ENCODE results near the gene ADAM23. TPM values are rescaled to one million over a fixed set of nuclear protein-coding genes. Genes with fewer than 3 reads are reported as not detected.
"Not testable (repeated sequence)": the region's sequence is repeated elsewhere in the genome, so short reads cannot be mapped to it uniquely, and the experiment has no call there.

ADAM23 gene
- 1.3 to 3.1 TPM (median 1.8 TPM) in 3 replicates for polyA plus RNA-seq
- polyA plus RNA-seq (2011; ENCODE audit: low read depth), result 0.10 TPM
- polyA plus RNA-seq (2011; cell fraction: cytosol; rRNA removed), result 1.8 and 3.4 TPM in 2 replicates
- polyA plus RNA-seq (2011; cell fraction: nucleus; rRNA removed), result 5.4 and 6.6 TPM in 2 replicates
- polyA plus RNA-seq (2012; ENCODE audit: low replicate concordance), result 0.17 and 2.7 TPM in 2 replicates
- 1.2 to 1.9 TPM (median 1.5 TPM) in 3 replicates for polyA minus RNA-seq
- 2.5 TPM for polyA minus RNA-seq (2011; cell fraction: cytosol; rRNA and poly(A)+ RNA removed)
- 3.2 and 8.9 TPM in 2 replicates for polyA minus RNA-seq (2011; cell fraction: nucleus; rRNA and poly(A)+ RNA removed)

- Histone ChIP-seq H3K4me2 (ENCODE audit: control insufficient read depth, extremely low read depth, insufficient read depth, low read depth, low read length) (peak within 1 kb of the TSS; percentile 65), H3K27ac (ENCODE audit: control insufficient read depth, insufficient read depth, low read length) (no peak within 1 kb of the TSS)
These were observed at the start of gene ADAM23 for GRCh38 chr2:206442833-206443734. ADAM23 (plus strand) TSS chr2:206443532; CDS start chr2:206443867, 335 bp downstream.

GRCh38 chr2:206396211-206396610 lies 47.1 kb upstream of the ADAM23 start:
- H3K4me1 ChIP-seq (ENCODE audit: control insufficient read depth, extremely low read depth, insufficient read depth, low read length), result no peaks in the 10 kb centered on the region
- FAIRE-seq, result no peak
- H4K20me1 ChIP-seq (ENCODE audit: control insufficient read depth, extremely low read depth, insufficient read depth, low read length), result no peaks in the 10 kb centered on the region
- TF ChIP-seq CTCF (optimal IDR thresholded peaks at IDR 0.05 in 1 of 3, IDR thresholded peaks at IDR 0.05 in 1 of 3, conservative IDR thresholded peaks at IDR 0.05 in 1 of 3; ENCODE audit: extremely low read depth in 1 of 3, insufficient read depth in 2 of 3, low read length in 3 of 3) (no peak), EZH2 (IDR thresholded peaks at IDR 0.05; ENCODE audit: low read length) (no peak)
- H3K4me2 ChIP-seq (ENCODE audit: control insufficient read depth, extremely low read depth, insufficient read depth, low read depth, low read length), result no peak overlapping the region
- H3K79me2 ChIP-seq (ENCODE audit: control insufficient read depth, insufficient read depth, low read length), result no peaks in the 10 kb centered on the region
- DNase-seq (ENCODE audit: low read depth, low spot score), result no peak
- H3K9ac ChIP-seq (ENCODE audit: control insufficient read depth, extremely low read depth, insufficient read depth, low read length), result no peak overlapping the region
- H3K36me3 ChIP-seq (ENCODE audit: control insufficient read depth in 2 of 2, extremely low read depth in 1 of 2, insufficient read depth in 2 of 2, low read length in 2 of 2), result no peaks in the 10 kb centered on the region
- H3K9me3 ChIP-seq (ENCODE audit: control insufficient read depth, low read depth, low read length), result peaks cover 2% of the 10 kb centered on the region
- H3K27me3 ChIP-seq (ENCODE audit: control insufficient read depth, extremely low read depth, insufficient read depth, low read length), result no peaks in the 10 kb centered on the region
- H2AFZ ChIP-seq (ENCODE audit: control insufficient read depth, low read length), result no peak overlapping the region
- H3K9me1 ChIP-seq (ENCODE audit: control insufficient read depth, extremely low read depth, insufficient read depth, low read length), result no peaks in the 10 kb centered on the region
- no peak overlapping the region for H3K4me3 ChIP-seq (ENCODE audit: control insufficient read depth in 2 of 3, extremely low read depth in 1 of 3, insufficient read depth in 2 of 3, low read depth in 1 of 3, low read length in 3 of 3)
- no peak overlapping the region for H3K27ac ChIP-seq (ENCODE audit: control insufficient read depth, insufficient read depth, low read length)
- dilution Hi-C loops (cut with MboI; ENCODE audit: extremely low pct_ligation_motif_present, low sequenced_read_pairs), result no loop called here

More at GRCh38 chr2:206442833-206443734, at the start of gene ADAM23:
- Histone ChIP-seq H2AFZ (ENCODE audit: control insufficient read depth, low read length) (no peak within 1 kb of the TSS), H3K9ac (ENCODE audit: control insufficient read depth, extremely low read depth, insufficient read depth, low read length) (no peak within 1 kb of the TSS), H3K4me1 (ENCODE audit: control insufficient read depth, extremely low read depth, insufficient read depth, low read length) (peaks cover 3% of the 10 kb centered on the region), H3K4me3 (ENCODE audit: control insufficient read depth in 2 of 3, extremely low read depth in 1 of 3, insufficient read depth in 2 of 3, low read depth in 1 of 3, low read length in 3 of 3) (peak within 1 kb of the TSS in 2 of 3 experiments; percentile 2 to 39), H3K27me3 (ENCODE audit: control insufficient read depth, extremely low read depth, insufficient read depth, low read length) (peaks cover 50% of the 10 kb centered on the region), H3K79me2 (ENCODE audit: control insufficient read depth, insufficient read depth, low read length) (no peaks in the 10 kb centered on the region), H3K36me3 (ENCODE audit: control insufficient read depth in 2 of 2, extremely low read depth in 1 of 2, insufficient read depth in 2 of 2, low read length in 2 of 2) (no peaks in the 10 kb centered on the region), H4K20me1 (ENCODE audit: control insufficient read depth, extremely low read depth, insufficient read depth, low read length) (no peaks in the 10 kb centered on the region), H3K9me3 (ENCODE audit: control insufficient read depth, low read depth, low read length) (no peaks in the 10 kb centered on the region), H3K9me1 (ENCODE audit: control insufficient read depth, extremely low read depth, insufficient read depth, low read length) (no peaks in the 10 kb centered on the region)
- TF ChIP-seq EZH2 (IDR thresholded peaks at IDR 0.05; ENCODE audit: low read length), result peak; percentile 96
- TF ChIP-seq CTCF (optimal IDR thresholded peaks at IDR 0.05 in 1 of 3, IDR thresholded peaks at IDR 0.05 in 1 of 3, conservative IDR thresholded peaks at IDR 0.05 in 1 of 3; ENCODE audit: extremely low read depth in 1 of 3, insufficient read depth in 2 of 3, low read length in 3 of 3), result peak in 1 of 3 experiments; percentile 14
- dilution Hi-C loops (cut with MboI; ENCODE audit: extremely low pct_ligation_motif_present, low sequenced_read_pairs), result no loop called here
- no peak for FAIRE-seq
- no peak for DNase-seq (ENCODE audit: low read depth, low spot score)

- H2AFZ ChIP-seq (ENCODE audit: control insufficient read depth, low read length); H3K4me1 ChIP-seq (ENCODE audit: control insufficient read depth, extremely low read depth, insufficient read depth, low read length); H3K4me3 ChIP-seq (ENCODE audit: control insufficient read depth in 2 of 3, extremely low read depth in 1 of 3, insufficient read depth in 2 of 3, low read depth in 1 of 3, low read length in 3 of 3); H3K9me3 ChIP-seq (ENCODE audit: control insufficient read depth, low read depth, low read length); H3K4me2 ChIP-seq (ENCODE audit: control insufficient read depth, extremely low read depth, insufficient read depth, low read depth, low read length); H3K9me1 ChIP-seq (ENCODE audit: control insufficient read depth, extremely low read depth, insufficient read depth, low read length); H4K20me1 ChIP-seq (ENCODE audit: control insufficient read depth, extremely low read depth, insufficient read depth, low read length); H3K79me2 ChIP-seq (ENCODE audit: control insufficient read depth, insufficient read depth, low read length); dilution Hi-C loops (cut with MboI; ENCODE audit: extremely low pct_ligation_motif_present, low sequenced_read_pairs); H3K27me3 ChIP-seq (ENCODE audit: control insufficient read depth, extremely low read depth, insufficient read depth, low read length); H3K36me3 ChIP-seq (ENCODE audit: control insufficient read depth in 2 of 2, extremely low read depth in 1 of 2, insufficient read depth in 2 of 2, low read length in 2 of 2); DNase-seq (ENCODE audit: low read depth, low spot score); H3K27ac ChIP-seq (ENCODE audit: control insufficient read depth, insufficient read depth, low read length); FAIRE-seq; H3K9ac ChIP-seq (ENCODE audit: control insufficient read depth, extremely low read depth, insufficient read depth, low read length): not testable (repeated sequence)
These were observed 40.3 kb upstream of the ADAM23 start for GRCh38 chr2:206402956-206403569.

Data from keratinocyte (primary cell).